ENCODE data around the gene TAAR6.
"Not testable (repeated sequence)": the region's sequence is repeated elsewhere in the genome, so short reads cannot be mapped to it uniquely, and the experiment has no call there.

TAAR6 gene

GRCh38 chr6:132589454-132589853, 19.3 kb downstream of the TAAR6 start, which contains the start of gene TAAR5:
Gene TAAR5 (minus strand): TSS chr6:132589741. CDS start chr6:132589686, 55 bp downstream.
- DNase-seq (ENCODE audit: low read depth in 2 of 2), result no peak

GRCh38 chr6:132590362-132590761, 20.2 kb downstream of the TAAR6 start:
- no peak for DNase-seq (ENCODE audit: low read depth in 2 of 2)

GRCh38 chr6:132592855-132593254, 22.7 kb downstream of the TAAR6 start:
- DNase-seq (ENCODE audit: low read depth in 2 of 2), result no peak

GRCh38 chr6:132596201-132596600, 26.1 kb downstream of the TAAR6 start:
- DNase-seq (ENCODE audit: low read depth in 2 of 2), result no peak

- DNase-seq (ENCODE audit: low read depth in 2 of 2), result no peak
Observed at GRCh38 chr6:132598473-132598872, 28.4 kb downstream of the TAAR6 start.

- DNase-seq (ENCODE audit: low read depth in 2 of 2), result not testable (repeated sequence)
Observed at GRCh38 chr6:132600900-132601299, 30.8 kb downstream of the TAAR6 start.

GRCh38 chr6:132604635-132605152, 34.6 kb downstream of the TAAR6 start:
- DNase-seq (ENCODE audit: low read depth in 2 of 2), result no peak

- DNase-seq (ENCODE audit: low read depth in 2 of 2), result no peak
Observed at GRCh38 chr6:132607544-132608233, 37.6 kb downstream of the TAAR6 start.

GRCh38 chr6:132611616-132612015, 41.5 kb downstream of the TAAR6 start:
- DNase-seq (ENCODE audit: low read depth in 2 of 2), result no peak

- no peak for DNase-seq (ENCODE audit: low read depth in 2 of 2)
Observed at GRCh38 chr6:132612449-132613108, 42.5 kb downstream of the TAAR6 start.

- DNase-seq (ENCODE audit: low read depth in 2 of 2), result no peak
Observed at GRCh38 chr6:132614554-132614953, 44.4 kb downstream of the TAAR6 start.

- DNase-seq (ENCODE audit: low read depth in 2 of 2), result no peak
Observed at GRCh38 chr6:132616677-132617076, 46.6 kb downstream of the TAAR6 start.
